ENCODE data around the gene SS18L1. TPM values are rescaled to one million over a fixed set of nuclear protein-coding genes. Genes with fewer than 3 reads are reported as not detected.

SS18L1 gene
- total and polyA plus RNA-seq, 10 of the 15 experiments (the other 5 are each of a cell fraction or from before 2014, with no cell fraction given) = 1.8 to 20.0 (median 6.6) TPM

DNA sequence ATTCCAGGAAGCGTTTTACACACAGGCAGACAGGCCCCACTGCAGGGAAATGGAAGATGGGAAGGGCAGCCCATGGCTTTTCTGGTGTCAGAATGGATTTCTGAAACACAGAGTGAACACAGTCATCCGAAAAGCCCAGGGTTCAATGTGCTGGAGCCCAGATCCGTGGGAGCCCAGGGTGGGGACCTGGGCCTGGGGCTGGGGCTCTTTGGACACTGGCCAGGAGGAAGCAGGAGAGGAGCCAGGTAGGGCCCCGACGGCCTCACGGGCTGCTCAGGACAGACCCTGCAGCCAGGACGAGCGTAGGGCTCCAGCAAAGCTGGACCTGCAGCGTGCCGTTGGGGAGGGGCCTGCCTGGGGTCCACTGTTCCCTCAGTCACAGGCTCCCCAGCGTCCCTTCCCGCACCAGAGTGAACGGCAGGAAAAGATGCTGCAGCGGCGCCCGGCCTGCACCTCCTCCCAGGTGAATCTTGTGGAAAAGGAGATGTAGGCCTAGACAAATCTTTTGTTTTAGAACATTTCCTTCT is 45.6 kb upstream of the SS18L1 start:
- H3K27ac ChIP-seq (ENCODE audit: control insufficient read depth, insufficient read depth) = no peak overlapping the region
- DNase-seq (ENCODE audit: low read depth, low spot score) (no peak), ATAC-seq (no peak), FAIRE-seq (no peak)
- no peak overlapping the region for H3K4me3 ChIP-seq
- no peak overlapping the region for H3K4me2 ChIP-seq (ENCODE audit: control insufficient read depth, insufficient read depth)
- ChIA-PET CTCF (no interaction called here), POLR2A (no interaction called here), RAD21 (ENCODE audit: unreplicated experiment) (no interaction called here), SMC1A (ENCODE audit: uncharacterized antibody, unreplicated experiment) (no interaction called here)
- no peaks in the 10 kb centered on the region for H3K79me2 ChIP-seq (ENCODE audit: control insufficient read depth, insufficient read depth, low read length)
- H3K36me3 ChIP-seq (ENCODE audit: control insufficient read depth in 2 of 2, insufficient read depth in 2 of 2, low read length in 1 of 2) = no peaks in the 10 kb centered on the region
- no peaks in the 10 kb centered on the region for H4K20me1 ChIP-seq (ENCODE audit: control insufficient read depth, insufficient read depth)
- peaks cover 5% of the 10 kb centered on the region; the same call in 1 of the 3 replicates for H3K9me3 ChIP-seq (replicated peaks; ENCODE audit: control insufficient read depth, insufficient read depth, low read length)
- intact Hi-C loops (cut with micrococcal nuclease; ENCODE audit: unreplicated experiment) = no loop called here
- no peaks in the 10 kb centered on the region for H3K27me3 ChIP-seq (replicated peaks in 1 of 2; ENCODE audit: control insufficient read depth in 2 of 2, insufficient read depth in 2 of 2, low read length in 1 of 2)
- 70% methylated on average over 15 of the region's 16 CpGs for whole genome bisulfite sequencing (ENCODE audit: insufficient coverage, insufficient replicate concordance, low lambda C conversion rate, missing lambda C conversion rate)
- H3K4me1 ChIP-seq (ENCODE audit: control insufficient read depth, insufficient read depth, low read length) = no peaks in the 10 kb centered on the region
- BruUV-seq (replicated peaks) = no TSS peak
- in situ Hi-C loops (cut with MboI) = loop anchor here (25.0 kb wide), 1 partner anchor 611 kb away; no protein-coding TSS in a partner anchor
- no peak overlapping the region for H3K9ac ChIP-seq (ENCODE audit: control insufficient read depth, insufficient read depth, low read length)
- H2AFZ ChIP-seq (ENCODE audit: control insufficient read depth, low read depth, low read length) = no peak overlapping the region
- TF ChIP-seq SRF (IDR thresholded peaks at IDR 0.05; ENCODE audit: low read depth in 2 of 2, low read length in 2 of 2) = no peak
- no peak for TF ChIP-seq ATF2 (IDR thresholded peaks at IDR 0.05; ENCODE audit: low read length)
- no peak for TF ChIP-seq HDAC6 (IDR thresholded peaks at IDR 0.05; ENCODE audit: unreplicated experiment)
- TF ChIP-seq RAD51 (IDR thresholded peaks at IDR 0.05) = no peak
- no peak for TF ChIP-seq POLR2AphosphoS5 (IDR thresholded peaks at IDR 0.05; ENCODE audit: low read length)
- TF ChIP-seq FOXM1 (IDR thresholded peaks at IDR 0.05; ENCODE audit: low read depth, low read length) = no peak
- no peak for TF ChIP-seq NRF1 (conservative IDR thresholded peaks at IDR 0.05; ENCODE audit: low read depth, low read length)
- no peak for TF ChIP-seq ZNF384 (IDR thresholded peaks at IDR 0.05; ENCODE audit: borderline replicate concordance, low read depth, low read length)
- TF ChIP-seq, protein P1, sequence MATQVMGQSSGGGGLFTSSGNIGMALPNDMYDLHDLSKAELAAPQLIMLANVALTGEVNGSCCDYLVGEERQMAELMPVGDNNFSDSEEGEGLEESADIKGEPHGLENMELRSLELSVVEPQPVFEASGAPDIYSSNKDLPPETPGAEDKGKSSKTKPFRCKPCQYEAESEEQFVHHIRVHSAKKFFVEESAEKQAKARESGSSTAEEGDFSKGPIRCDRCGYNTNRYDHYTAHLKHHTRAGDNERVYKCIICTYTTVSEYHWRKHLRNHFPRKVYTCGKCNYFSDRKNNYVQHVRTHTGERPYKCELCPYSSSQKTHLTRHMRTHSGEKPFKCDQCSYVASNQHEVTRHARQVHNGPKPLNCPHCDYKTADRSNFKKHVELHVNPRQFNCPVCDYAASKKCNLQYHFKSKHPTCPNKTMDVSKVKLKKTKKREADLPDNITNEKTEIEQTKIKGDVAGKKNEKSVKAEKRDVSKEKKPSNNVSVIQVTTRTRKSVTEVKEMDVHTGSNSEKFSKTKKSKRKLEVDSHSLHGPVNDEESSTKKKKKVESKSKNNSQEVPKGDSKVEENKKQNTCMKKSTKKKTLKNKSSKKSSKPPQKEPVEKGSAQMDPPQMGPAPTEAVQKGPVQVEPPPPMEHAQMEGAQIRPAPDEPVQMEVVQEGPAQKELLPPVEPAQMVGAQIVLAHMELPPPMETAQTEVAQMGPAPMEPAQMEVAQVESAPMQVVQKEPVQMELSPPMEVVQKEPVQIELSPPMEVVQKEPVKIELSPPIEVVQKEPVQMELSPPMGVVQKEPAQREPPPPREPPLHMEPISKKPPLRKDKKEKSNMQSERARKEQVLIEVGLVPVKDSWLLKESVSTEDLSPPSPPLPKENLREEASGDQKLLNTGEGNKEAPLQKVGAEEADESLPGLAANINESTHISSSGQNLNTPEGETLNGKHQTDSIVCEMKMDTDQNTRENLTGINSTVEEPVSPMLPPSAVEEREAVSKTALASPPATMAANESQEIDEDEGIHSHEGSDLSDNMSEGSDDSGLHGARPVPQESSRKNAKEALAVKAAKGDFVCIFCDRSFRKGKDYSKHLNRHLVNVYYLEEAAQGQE (IDR thresholded peaks at IDR 0.05; ENCODE audit: low read depth, low read length) = no peak
- TF ChIP-seq, protein P2, sequence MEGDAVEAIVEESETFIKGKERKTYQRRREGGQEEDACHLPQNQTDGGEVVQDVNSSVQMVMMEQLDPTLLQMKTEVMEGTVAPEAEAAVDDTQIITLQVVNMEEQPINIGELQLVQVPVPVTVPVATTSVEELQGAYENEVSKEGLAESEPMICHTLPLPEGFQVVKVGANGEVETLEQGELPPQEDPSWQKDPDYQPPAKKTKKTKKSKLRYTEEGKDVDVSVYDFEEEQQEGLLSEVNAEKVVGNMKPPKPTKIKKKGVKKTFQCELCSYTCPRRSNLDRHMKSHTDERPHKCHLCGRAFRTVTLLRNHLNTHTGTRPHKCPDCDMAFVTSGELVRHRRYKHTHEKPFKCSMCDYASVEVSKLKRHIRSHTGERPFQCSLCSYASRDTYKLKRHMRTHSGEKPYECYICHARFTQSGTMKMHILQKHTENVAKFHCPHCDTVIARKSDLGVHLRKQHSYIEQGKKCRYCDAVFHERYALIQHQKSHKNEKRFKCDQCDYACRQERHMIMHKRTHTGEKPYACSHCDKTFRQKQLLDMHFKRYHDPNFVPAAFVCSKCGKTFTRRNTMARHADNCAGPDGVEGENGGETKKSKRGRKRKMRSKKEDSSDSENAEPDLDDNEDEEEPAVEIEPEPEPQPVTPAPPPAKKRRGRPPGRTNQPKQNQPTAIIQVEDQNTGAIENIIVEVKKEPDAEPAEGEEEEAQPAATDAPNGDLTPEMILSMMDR (IDR thresholded peaks at IDR 0.05 in 2 of 3, conservative IDR thresholded peaks at IDR 0.05 in 1 of 3; ENCODE audit: control insufficient read depth in 2 of 3, extremely low read depth in 1 of 3, insufficient read depth in 1 of 3, low read depth in 3 of 3, low read length in 3 of 3) = no peak
- TF ChIP-seq BMI1 (IDR thresholded peaks at IDR 0.05; ENCODE audit: borderline replicate concordance) = no peak
- TF ChIP-seq, protein P3, sequence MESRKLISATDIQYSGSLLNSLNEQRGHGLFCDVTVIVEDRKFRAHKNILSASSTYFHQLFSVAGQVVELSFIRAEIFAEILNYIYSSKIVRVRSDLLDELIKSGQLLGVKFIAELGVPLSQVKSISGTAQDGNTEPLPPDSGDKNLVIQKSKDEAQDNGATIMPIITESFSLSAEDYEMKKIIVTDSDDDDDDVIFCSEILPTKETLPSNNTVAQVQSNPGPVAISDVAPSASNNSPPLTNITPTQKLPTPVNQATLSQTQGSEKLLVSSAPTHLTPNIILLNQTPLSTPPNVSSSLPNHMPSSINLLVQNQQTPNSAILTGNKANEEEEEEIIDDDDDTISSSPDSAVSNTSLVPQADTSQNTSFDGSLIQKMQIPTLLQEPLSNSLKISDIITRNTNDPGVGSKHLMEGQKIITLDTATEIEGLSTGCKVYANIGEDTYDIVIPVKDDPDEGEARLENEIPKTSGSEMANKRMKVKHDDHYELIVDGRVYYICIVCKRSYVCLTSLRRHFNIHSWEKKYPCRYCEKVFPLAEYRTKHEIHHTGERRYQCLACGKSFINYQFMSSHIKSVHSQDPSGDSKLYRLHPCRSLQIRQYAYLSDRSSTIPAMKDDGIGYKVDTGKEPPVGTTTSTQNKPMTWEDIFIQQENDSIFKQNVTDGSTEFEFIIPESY (IDR thresholded peaks at IDR 0.05) = no peak
- no peak for TF ChIP-seq MXI1 (IDR thresholded peaks at IDR 0.05; ENCODE audit: low read depth, low read length)
- TF ChIP-seq ZZZ3 (IDR thresholded peaks at IDR 0.05; ENCODE audit: control insufficient read depth, insufficient read length, low read depth) = no peak
- no peak for TF ChIP-seq RBBP5 (conservative IDR thresholded peaks at IDR 0.05)
